CD14-positive monocyte (primary cell): ENCODE results near the gene ERGIC1. TPM values are rescaled to one million over a fixed set of nuclear protein-coding genes. Genes with fewer than 3 reads are reported as not detected.
A peak's percentile ranks its signal among the peaks of the same experiment; 100 is the strongest.

Source experiments
- DNase-seq, 3 donors: peaks; one replicate each; pipeline ENCODE4 v3.0.0-alpha.2; 2011 to 2022
- H2AFZ ChIP-seq: 2 replicates; pipeline ENCODE4 v1.6.0; 2012; ENCODE audit warnings: mild to moderate bottlenecking, low read depth, low read length, inconsistent platforms; ENCODE audit not compliant: insufficient read depth, poor library complexity, severe bottlenecking
- H3K27ac ChIP-seq, 2 donors: 1 replicate in 1 of 2; 2 replicates in 1 of 2; pipeline ENCODE4 v1.5.1; 2012 to 2013; ENCODE audit warnings: low read length in 2 of 2, control low read depth in 1 of 2, inconsistent platforms in 1 of 2, low read depth in 1 of 2, mild to moderate bottlenecking in 1 of 2
- H3K27me3 ChIP-seq, 2 donors: one replicate each; pipeline versions ENCODE4 v1.6.0 to v1.6.1; 2011 to 2013; ENCODE audit warnings: low read length in 2 of 2; ENCODE audit not compliant: control insufficient read depth in 2 of 2, insufficient read depth in 2 of 2
- H3K36me3 ChIP-seq, 2 donors: replicated peaks in 1 of 2; 1 replicate in 1 of 2; 2 replicates in 1 of 2; pipeline versions ENCODE4 v1.5.1 to v1.6.1; 2012 to 2013; ENCODE audit warnings: low read length in 2 of 2, control low read depth in 1 of 2, inconsistent platforms in 1 of 2, mild to moderate bottlenecking in 1 of 2; ENCODE audit not compliant: insufficient read depth in 2 of 2, control insufficient read depth in 1 of 2
- H3K4me1 ChIP-seq, 2 donors: 1 replicate in 1 of 2; 2 replicates in 1 of 2; pipeline versions ENCODE4 v1.5.1 to v1.6.1; 2012 to 2013; ENCODE audit warnings: low read length in 2 of 2, control low read depth in 1 of 2, inconsistent platforms in 1 of 2, mild to moderate bottlenecking in 1 of 2, moderate library complexity in 1 of 2; ENCODE audit not compliant: insufficient read depth in 2 of 2, control insufficient read depth in 1 of 2
- H3K4me2 ChIP-seq: replicated peaks from 2 replicates; pipeline ENCODE3; 2012; ENCODE audit warnings: low read length, moderate library complexity, mild to moderate bottlenecking; ENCODE audit not compliant: poor library complexity, severe bottlenecking; ENCODE audit errors: extremely low read depth
- H3K4me3 ChIP-seq, 3 experiments: fragments of 200-600 bp in 1 of 3; sonication (generic) in 1 of 3; replicated peaks in 1 of 3; 1 replicate in 2 of 3; 2 replicates in 1 of 3; pipeline ENCODE4 v1.5.1; 2011 to 2013; ENCODE audit warnings: low read length in 3 of 3, mild to moderate bottlenecking in 3 of 3, control low read depth in 2 of 3, low read depth in 2 of 3, inconsistent platforms in 1 of 3, moderate library complexity in 1 of 3
- H3K79me2 ChIP-seq: 2 replicates; pipeline ENCODE4 v1.6.0; 2012; ENCODE audit warnings: mild to moderate bottlenecking, control low read depth, inconsistent platforms, low read length, moderate library complexity; ENCODE audit not compliant: insufficient read depth
- H3K9ac ChIP-seq: 2 replicates; pipeline ENCODE4 v1.6.0; 2017; ENCODE audit warnings: low read length, mild to moderate bottlenecking; ENCODE audit not compliant: insufficient read depth, poor library complexity, severe bottlenecking
- H3K9me3 ChIP-seq, 2 donors: replicated peaks in 1 of 2; 1 replicate in 1 of 2; 2 replicates in 1 of 2; pipeline versions ENCODE4 v1.5.1 to v1.6.1; 2012 to 2013; ENCODE audit warnings: low read length in 2 of 2, control low read depth in 1 of 2; ENCODE audit not compliant: control insufficient read depth in 1 of 2, insufficient read depth in 1 of 2
- H4K20me1 ChIP-seq: 2 replicates; pipeline ENCODE4 v1.6.0; 2012; ENCODE audit warnings: mild to moderate bottlenecking, low read length, control low read depth, moderate library complexity; ENCODE audit not compliant: insufficient read depth
- H3K27ac Mint-ChIP-seq, 7 donors: one replicate each; pipeline ENCODE4 v1.8.0; 2020; ENCODE audit warnings: mild to moderate bottlenecking in 7 of 7, mixed read lengths in 7 of 7, moderate library complexity in 6 of 7, inconsistent platforms in 2 of 7
- H3K27me3 Mint-ChIP-seq, 3 donors: one replicate each; pipeline ENCODE4 v1.8.0; 2021 to 2022; ENCODE audit warnings: low read depth in 3 of 3, mild to moderate bottlenecking in 3 of 3, mixed read lengths in 3 of 3, moderate library complexity in 3 of 3, inconsistent platforms in 1 of 3
- H3K36me3 Mint-ChIP-seq, 2 donors: one replicate each; pipeline ENCODE4 v1.8.0; 2020; ENCODE audit warnings: mixed read lengths in 2 of 2, inconsistent platforms in 1 of 2, mild to moderate bottlenecking in 1 of 2
- H3K4me1 Mint-ChIP-seq: one replicate; pipeline ENCODE4 v1.8.0; 2020; ENCODE audit warnings: mild to moderate bottlenecking, mixed read lengths
- H3K4me3 Mint-ChIP-seq, 2 donors: one replicate each; pipeline ENCODE4 v1.8.0; 2020; ENCODE audit warnings: mild to moderate bottlenecking in 2 of 2, mixed read lengths in 2 of 2, moderate library complexity in 1 of 2
- H3K9me3 Mint-ChIP-seq, 7 donors: one replicate each; pipeline ENCODE4 v1.8.0; 2020 to 2022; ENCODE audit warnings: mixed read lengths in 7 of 7, mild to moderate bottlenecking in 6 of 7, moderate library complexity in 6 of 7, inconsistent platforms in 2 of 7
- CTCF ChIP-seq: fragments of 200-600 bp; IDR thresholded peaks from one replicate; pipeline ENCODE4 v1.8.0; 2022; ENCODE audit warnings: antibody characterized with exemption, mild to moderate bottlenecking
- WGBS: methylation state at CpG from one replicate; pipeline ENCODE4 v1.1.5; 2013; ENCODE audit warnings: missing lambda C conversion rate; ENCODE audit not compliant: insufficient coverage; 5-methylcytosine and 5-hydroxymethylcytosine counted together
- intact Hi-C, 2 donors: fragments of 100-400 bp; cut with micrococcal nuclease; formaldehyde crosslinking; loops; one replicate each; pipeline versions ENCODE4 v1.15.0 to v1.15.1; 2023
- polyA plus RNA-seq, 3 donors: library from polyadenylated mRNA; depleted of rRNA in 1 of 3; unstranded in 2 of 3; stranded (reverse) in 1 of 3; fragments of 300-500 nt in 2 of 3; fragments of >200 nt in 1 of 3; fragmentation: Illumina TruSeq in 2 of 3; gene quantifications; 1 replicate in 2 of 3; 2 replicates in 1 of 3; pipeline ENCODE4 v1.2.3, GENCODE V29; 2012 to 2021

The ERGIC1 gene
- polyA plus RNA-seq, 3 donors = 28.3 to 76.2 (median 34.1) TPM

GRCh38 chr5:172841256-172841655, 7.2 kb downstream of the ERGIC1 start:
- peaks cover 0 to 3% (median 0%) of the 10 kb centered on the region in 3 donors for H3K27me3 Mint-ChIP-seq
- peaks cover 2% of the 10 kb centered on the region for H4K20me1 ChIP-seq
- peaks cover 6% of the 10 kb centered on the region for H3K79me2 ChIP-seq
- peak overlapping the region in 4 of 7 donors; percentile 3 to 63 (median 32) for H3K27ac Mint-ChIP-seq
- H3K36me3 Mint-ChIP-seq = peaks cover 27 to 48% of the 10 kb centered on the region in 2 donors
- peaks cover 29% of the 10 kb centered on the region for H3K4me1 Mint-ChIP-seq
- H3K9me3 ChIP-seq = no peaks in the 10 kb centered on the region
- H3K27ac ChIP-seq = no peak overlapping the region
- DNase-seq = no peak
- no peak overlapping the region for H3K4me3 Mint-ChIP-seq
- no peaks in the 10 kb centered on the region for H3K9me3 Mint-ChIP-seq
- H2AFZ ChIP-seq = no peak overlapping the region
- no peak overlapping the region for H3K4me2 ChIP-seq
- 34% methylated on average over 4 of the region's 6 CpGs for WGBS
- no peak overlapping the region for H3K4me3 ChIP-seq
- no peak for TF ChIP-seq CTCF
- no peak overlapping the region for H3K9ac ChIP-seq
- intact Hi-C loops = loop anchor here in 1 of 2 donors (5.0 kb wide), 1 partner anchor 36 kb away; no protein-coding TSS in a partner anchor
- no peaks in the 10 kb centered on the region for H3K27me3 ChIP-seq
- H3K4me1 ChIP-seq = peaks cover 21 to 22% of the 10 kb centered on the region in 2 donors
- H3K36me3 ChIP-seq = peaks cover 0 to 8% of the 10 kb centered on the region in 2 donors

GRCh38 chr5:172843825-172844576, 9.9 kb downstream of the ERGIC1 start:
- H3K36me3 ChIP-seq = peaks cover 0 to 8% of the 10 kb centered on the region in 2 donors
- H3K79me2 ChIP-seq = no peaks in the 10 kb centered on the region
- Mint-ChIP-seq H3K27ac (peak overlapping the region in 2 of 7 donors; percentile 19 to 33), H3K4me3 (no peak overlapping the region), H3K4me1 (peaks cover 17% of the 10 kb centered on the region), H3K36me3 (peaks cover 21 to 36% of the 10 kb centered on the region in 2 donors), H3K9me3 (no peaks in the 10 kb centered on the region), H3K27me3 (peaks cover 0 to 3% (median 0%) of the 10 kb centered on the region in 3 donors)
- no peaks in the 10 kb centered on the region for H3K9me3 ChIP-seq
- H4K20me1 ChIP-seq = peaks cover 13% of the 10 kb centered on the region
- no peak overlapping the region for H3K4me3 ChIP-seq
- H3K4me1 ChIP-seq = peaks cover 0 to 4% of the 10 kb centered on the region in 2 donors
- no peak overlapping the region for H3K27ac ChIP-seq
- intact Hi-C loops = loop anchor here in 1 of 2 donors (5.0 kb wide), 1 partner anchor 33 kb away; no protein-coding TSS in a partner anchor
- 95% methylated on average over 15 of the region's 18 CpGs for WGBS
- H3K9ac ChIP-seq = no peak overlapping the region
- H2AFZ ChIP-seq = no peak overlapping the region
- no peak overlapping the region for H3K4me2 ChIP-seq
- no peaks in the 10 kb centered on the region for H3K27me3 ChIP-seq
- no peak for DNase-seq
- TF ChIP-seq CTCF = no peak
